Measurements from ENCODE around the gene NCMAP.

NCMAP gene

DNA sequence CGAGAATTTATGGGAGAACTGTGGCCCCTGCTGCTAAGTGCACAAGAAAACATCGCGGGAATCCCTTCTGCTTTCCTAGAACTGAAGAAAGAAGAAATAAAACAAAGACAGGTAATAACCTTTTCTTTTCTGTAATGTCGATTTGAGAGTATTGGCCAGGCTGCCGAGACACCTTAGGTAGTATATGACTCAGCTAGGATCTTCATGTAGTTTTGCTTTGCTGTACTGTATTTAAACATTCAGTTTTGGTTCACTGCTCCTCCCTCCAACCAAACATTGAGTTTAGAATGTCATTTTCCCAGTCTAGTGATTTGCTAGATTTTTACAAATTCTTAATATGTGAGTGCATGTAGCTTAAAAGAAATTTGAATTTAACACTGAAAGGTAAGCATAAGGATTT, 93.0 kb downstream of the NCMAP start:
- TF ChIP-seq, protein P1, sequence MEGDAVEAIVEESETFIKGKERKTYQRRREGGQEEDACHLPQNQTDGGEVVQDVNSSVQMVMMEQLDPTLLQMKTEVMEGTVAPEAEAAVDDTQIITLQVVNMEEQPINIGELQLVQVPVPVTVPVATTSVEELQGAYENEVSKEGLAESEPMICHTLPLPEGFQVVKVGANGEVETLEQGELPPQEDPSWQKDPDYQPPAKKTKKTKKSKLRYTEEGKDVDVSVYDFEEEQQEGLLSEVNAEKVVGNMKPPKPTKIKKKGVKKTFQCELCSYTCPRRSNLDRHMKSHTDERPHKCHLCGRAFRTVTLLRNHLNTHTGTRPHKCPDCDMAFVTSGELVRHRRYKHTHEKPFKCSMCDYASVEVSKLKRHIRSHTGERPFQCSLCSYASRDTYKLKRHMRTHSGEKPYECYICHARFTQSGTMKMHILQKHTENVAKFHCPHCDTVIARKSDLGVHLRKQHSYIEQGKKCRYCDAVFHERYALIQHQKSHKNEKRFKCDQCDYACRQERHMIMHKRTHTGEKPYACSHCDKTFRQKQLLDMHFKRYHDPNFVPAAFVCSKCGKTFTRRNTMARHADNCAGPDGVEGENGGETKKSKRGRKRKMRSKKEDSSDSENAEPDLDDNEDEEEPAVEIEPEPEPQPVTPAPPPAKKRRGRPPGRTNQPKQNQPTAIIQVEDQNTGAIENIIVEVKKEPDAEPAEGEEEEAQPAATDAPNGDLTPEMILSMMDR (conservative IDR thresholded peaks at IDR 0.05; ENCODE audit: low read depth, low read length), result no peak
- H3K4me3 ChIP-seq (ENCODE audit: low read depth, low read length), result no peak overlapping the region
- DNase-seq (ENCODE audit: low read depth), result no peak

- H3K4me3 ChIP-seq (ENCODE audit: low read depth, low read length), result no peak overlapping the region
- TF ChIP-seq, protein P1 (conservative IDR thresholded peaks at IDR 0.05; ENCODE audit: low read depth, low read length), result no peak
- DNase-seq (ENCODE audit: low read depth), result no peak
Observed at GRCh38 chr1:24652382-24652781, 96.5 kb downstream of the NCMAP start.

DNA sequence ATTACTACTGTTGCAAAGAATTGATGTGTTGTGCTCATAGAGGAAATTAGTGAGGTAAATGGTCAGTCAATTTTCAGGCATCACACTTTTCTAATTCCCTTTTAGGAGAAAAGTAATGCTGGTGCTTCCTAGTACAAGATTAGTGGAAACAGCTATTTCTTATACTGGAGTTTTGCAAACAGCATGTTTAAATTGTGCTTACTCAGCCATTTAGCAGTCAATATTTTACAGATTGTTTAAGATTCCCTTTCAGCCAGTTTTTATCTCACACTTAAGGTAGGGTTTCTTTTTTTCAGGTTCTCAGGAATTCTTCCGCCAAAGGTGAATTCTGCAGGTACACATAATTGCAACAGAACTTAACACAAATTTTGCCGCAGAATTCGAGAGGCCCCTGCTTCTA, 98.1 kb downstream of the NCMAP start:
- no peak for DNase-seq (ENCODE audit: low read depth)
- TF ChIP-seq, protein P1 (conservative IDR thresholded peaks at IDR 0.05; ENCODE audit: low read depth, low read length), result no peak
- no peak overlapping the region for H3K4me3 ChIP-seq (ENCODE audit: low read depth, low read length)

DNA sequence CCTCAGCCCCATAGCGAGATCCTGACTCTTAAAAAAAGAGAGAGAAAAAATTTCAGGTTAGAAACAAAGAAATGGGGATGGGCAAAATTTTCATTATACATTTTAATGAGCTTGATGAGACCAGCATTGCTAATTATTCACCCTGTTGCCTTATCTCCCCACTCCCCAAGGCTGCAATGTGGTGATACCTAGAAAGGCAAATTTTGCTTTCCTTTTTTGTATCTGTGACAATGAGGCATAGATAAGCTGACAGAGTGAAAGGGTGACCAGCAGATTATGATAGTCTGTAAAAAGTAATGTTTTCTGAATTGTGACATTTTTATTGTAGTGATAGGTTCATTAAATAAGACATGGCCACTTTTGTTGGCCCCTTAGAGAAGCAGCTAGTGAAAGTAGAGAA, 100.2 kb downstream of the NCMAP start:
- no peak for DNase-seq (ENCODE audit: low read depth)
- TF ChIP-seq, protein P1 (conservative IDR thresholded peaks at IDR 0.05; ENCODE audit: low read depth, low read length), result no peak
- no peak overlapping the region for H3K4me3 ChIP-seq (ENCODE audit: low read depth, low read length)

DNA sequence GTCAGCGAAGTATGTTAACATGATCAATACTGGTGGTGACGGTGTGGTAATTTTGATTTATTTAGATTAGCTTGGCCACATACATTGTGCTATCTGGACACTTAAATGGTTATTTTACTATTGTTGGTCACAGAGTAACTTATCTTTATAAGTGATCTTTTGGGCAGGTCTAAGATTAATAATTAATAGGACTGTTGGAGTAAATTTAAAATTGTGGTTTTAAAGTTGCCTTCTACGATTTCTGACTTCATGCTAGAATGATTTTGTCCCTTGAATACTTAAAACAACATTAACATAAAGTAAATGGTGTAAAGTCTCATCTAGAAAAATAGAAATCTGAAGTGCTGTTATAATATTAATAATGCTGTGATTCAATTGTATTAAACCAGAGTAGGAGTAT, 101.9 kb downstream of the NCMAP start:
- no peak overlapping the region for H3K4me3 ChIP-seq (ENCODE audit: low read depth, low read length)
- TF ChIP-seq, protein P1 (conservative IDR thresholded peaks at IDR 0.05; ENCODE audit: low read depth, low read length), result no peak
- no peak for DNase-seq (ENCODE audit: low read depth)
